ENCODE measurements around the gene LMTK2. TPM values are rescaled to one million over a fixed set of nuclear protein-coding genes. Genes with fewer than 3 reads are reported as not detected.

LMTK2 gene
- total RNA-seq, 1 donor from 2014 or later: 10.6 TPM

DNA sequence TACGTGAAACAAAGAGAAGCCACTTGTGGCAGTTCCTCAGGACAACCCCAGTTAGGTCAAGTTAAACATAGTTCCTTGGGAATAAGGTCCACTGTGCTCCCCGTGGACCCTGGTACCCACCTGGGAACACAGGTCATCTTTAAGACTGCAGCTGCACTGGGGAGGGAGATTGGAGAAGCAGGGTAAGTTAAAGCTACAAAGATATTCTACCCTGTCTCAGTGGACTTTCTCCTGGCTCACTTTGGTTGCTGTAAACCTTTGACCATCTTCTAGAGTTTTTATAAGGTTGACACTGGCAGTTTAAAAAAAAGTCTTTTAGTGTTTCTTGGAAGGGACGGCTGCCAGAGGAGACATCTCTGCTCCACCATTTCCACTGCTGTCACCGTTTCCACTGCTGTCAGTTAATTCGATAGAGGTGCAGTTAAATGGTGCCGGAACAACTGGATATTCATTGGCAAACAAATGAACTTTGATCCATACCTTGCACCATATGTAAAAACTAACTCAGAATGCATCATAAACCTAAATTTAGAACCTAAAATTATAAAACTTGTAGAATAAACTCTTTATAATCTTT is 42.5 kb downstream of the LMTK2 start:
- no peak for DNase-seq (ENCODE audit: low read depth)
- no peak overlapping the region for H3K4me3 ChIP-seq (ENCODE audit: low read depth, low read length)
- no peak for TF ChIP-seq CTCF (conservative IDR thresholded peaks at IDR 0.05; ENCODE audit: low read depth, low read length)

GRCh38 chr7:98151884-98152283 is 45.2 kb downstream of the LMTK2 start:
- H3K4me3 ChIP-seq (ENCODE audit: low read depth, low read length): no peak overlapping the region
- DNase-seq (ENCODE audit: low read depth): no peak
- TF ChIP-seq CTCF (conservative IDR thresholded peaks at IDR 0.05; ENCODE audit: low read depth, low read length): no peak

DNA sequence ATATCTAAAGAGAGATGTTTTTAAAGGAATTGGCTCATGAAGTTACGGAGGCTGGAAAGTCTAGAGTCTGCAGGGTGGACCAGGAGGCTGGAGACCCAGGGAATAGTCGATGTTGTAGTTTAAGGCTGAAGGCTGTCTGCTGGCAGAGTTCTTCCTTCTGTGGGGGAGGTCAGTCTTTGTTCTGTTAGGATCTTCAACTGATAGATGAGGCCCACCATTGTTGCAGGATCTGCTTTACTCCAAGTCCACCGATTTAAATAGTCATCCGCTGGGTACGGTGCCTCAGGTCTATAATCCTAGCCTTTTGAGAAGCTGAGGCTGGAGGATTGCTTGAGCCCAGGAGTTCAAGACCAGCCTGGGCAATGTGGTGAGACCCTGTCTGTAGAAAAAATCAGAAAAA is 50.0 kb downstream of the LMTK2 start:
- no peak overlapping the region for H3K4me3 ChIP-seq (ENCODE audit: low read depth, low read length)
- TF ChIP-seq CTCF (conservative IDR thresholded peaks at IDR 0.05; ENCODE audit: low read depth, low read length): no peak
- no peak for DNase-seq (ENCODE audit: low read depth)

- DNase-seq (ENCODE audit: low read depth): no peak
- no peak overlapping the region for H3K4me3 ChIP-seq (ENCODE audit: low read depth, low read length)
Measured at GRCh38 chr7:98157761-98158160, 51.1 kb downstream of the LMTK2 start.

GRCh38 chr7:98162758-98163157 is 56.1 kb downstream of the LMTK2 start:
- DNase-seq (ENCODE audit: low read depth): no peak
- no peak overlapping the region for H3K4me3 ChIP-seq (ENCODE audit: low read depth, low read length)
- TF ChIP-seq CTCF (conservative IDR thresholded peaks at IDR 0.05; ENCODE audit: low read depth, low read length): no peak

More at GRCh38 chr7:98157761-98158160, 51.1 kb downstream of the LMTK2 start:
- no peak for TF ChIP-seq CTCF (conservative IDR thresholded peaks at IDR 0.05; ENCODE audit: low read depth, low read length)

DNA sequence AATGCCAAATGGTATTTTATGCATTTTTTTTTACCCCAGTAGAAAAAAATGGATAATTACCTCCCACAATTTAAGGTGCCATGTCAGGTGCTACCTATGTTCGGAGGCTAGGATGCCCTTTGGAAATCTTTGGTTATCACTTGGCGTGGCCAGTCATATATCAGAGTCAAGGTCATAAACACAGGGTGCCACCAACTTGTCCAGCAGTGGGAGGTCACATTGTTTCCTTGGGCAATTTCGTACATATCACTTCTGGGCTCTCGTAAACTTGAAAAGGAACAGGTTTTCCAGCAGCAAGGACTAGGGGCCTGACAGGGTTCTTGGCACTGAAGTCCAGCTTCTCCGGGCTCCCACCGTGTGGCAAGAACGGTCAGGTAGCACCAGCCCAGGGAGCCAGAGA is 56.6 kb downstream of the LMTK2 start:
- DNase-seq (ENCODE audit: low read depth): no peak
- H3K4me3 ChIP-seq (ENCODE audit: low read depth, low read length): no peak overlapping the region
- TF ChIP-seq CTCF (conservative IDR thresholded peaks at IDR 0.05; ENCODE audit: low read depth, low read length): no peak

Data from epithelial cell of proximal tubule (primary cell).